ENCODE measurements around the gene COL13A1.

Gene COL13A1

GRCh38 chr10:69888882-69889584 is 87.3 kb downstream of the COL13A1 start:
- TF ChIP-seq POU6F1 (CRISPR knock-in tag; IDR thresholded peaks at IDR 0.05; ENCODE audit: borderline replicate concordance, low read depth) = no peak
- TF ChIP-seq ZC3H10 (CRISPR knock-in tag; IDR thresholded peaks at IDR 0.05) = no peak
- TF ChIP-seq, protein P1, sequence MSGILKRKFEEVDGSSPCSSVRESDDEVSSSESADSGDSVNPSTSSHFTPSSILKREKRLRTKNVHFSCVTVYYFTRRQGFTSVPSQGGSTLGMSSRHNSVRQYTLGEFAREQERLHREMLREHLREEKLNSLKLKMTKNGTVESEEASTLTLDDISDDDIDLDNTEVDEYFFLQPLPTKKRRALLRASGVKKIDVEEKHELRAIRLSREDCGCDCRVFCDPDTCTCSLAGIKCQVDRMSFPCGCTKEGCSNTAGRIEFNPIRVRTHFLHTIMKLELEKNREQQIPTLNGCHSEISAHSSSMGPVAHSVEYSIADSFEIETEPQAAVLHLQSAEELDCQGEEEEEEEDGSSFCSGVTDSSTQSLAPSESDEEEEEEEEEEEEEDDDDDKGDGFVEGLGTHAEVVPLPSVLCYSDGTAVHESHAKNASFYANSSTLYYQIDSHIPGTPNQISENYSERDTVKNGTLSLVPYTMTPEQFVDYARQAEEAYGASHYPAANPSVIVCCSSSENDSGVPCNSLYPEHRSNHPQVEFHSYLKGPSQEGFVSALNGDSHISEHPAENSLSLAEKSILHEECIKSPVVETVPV (CRISPR knock-in tag; IDR thresholded peaks at IDR 0.05) = no peak
- TF ChIP-seq OSR1 (CRISPR knock-in tag; IDR thresholded peaks at IDR 0.05) = no peak
- no peak for TF ChIP-seq ESRRG (CRISPR knock-in tag; IDR thresholded peaks at IDR 0.05)
- TF ChIP-seq TSHZ2 (CRISPR knock-in tag; IDR thresholded peaks at IDR 0.05) = no peak
- TF ChIP-seq BACH2 (CRISPR knock-in tag; IDR thresholded peaks at IDR 0.05; ENCODE audit: borderline replicate concordance) = no peak
- TF ChIP-seq, protein P2, sequence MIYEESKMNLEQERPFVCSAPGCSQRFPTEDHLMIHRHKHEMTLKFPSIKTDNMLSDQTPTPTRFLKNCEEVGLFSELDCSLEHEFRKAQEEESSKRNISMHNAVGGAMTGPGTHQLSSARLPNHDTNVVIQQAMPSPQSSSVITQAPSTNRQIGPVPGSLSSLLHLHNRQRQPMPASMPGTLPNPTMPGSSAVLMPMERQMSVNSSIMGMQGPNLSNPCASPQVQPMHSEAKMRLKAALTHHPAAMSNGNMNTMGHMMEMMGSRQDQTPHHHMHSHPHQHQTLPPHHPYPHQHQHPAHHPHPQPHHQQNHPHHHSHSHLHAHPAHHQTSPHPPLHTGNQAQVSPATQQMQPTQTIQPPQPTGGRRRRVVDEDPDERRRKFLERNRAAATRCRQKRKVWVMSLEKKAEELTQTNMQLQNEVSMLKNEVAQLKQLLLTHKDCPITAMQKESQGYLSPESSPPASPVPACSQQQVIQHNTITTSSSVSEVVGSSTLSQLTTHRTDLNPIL (CRISPR knock-in tag; IDR thresholded peaks at IDR 0.05; ENCODE audit: low read depth) = no peak
- no peak; the same call in 2 of the 3 replicates for ATAC-seq

GRCh38 chr10:69890065-69890847 is 88.5 kb downstream of the COL13A1 start:
- no peak for ATAC-seq
- TF ChIP-seq, protein P1 (CRISPR knock-in tag; IDR thresholded peaks at IDR 0.05) = no peak
- TF ChIP-seq ESRRG (CRISPR knock-in tag; IDR thresholded peaks at IDR 0.05) = no peak
- no peak for TF ChIP-seq GLIS3 (CRISPR knock-in tag; IDR thresholded peaks at IDR 0.05)
- no peak for TF ChIP-seq ARNTL (CRISPR knock-in tag; IDR thresholded peaks at IDR 0.05; ENCODE audit: borderline replicate concordance, low read depth)
- TF ChIP-seq, protein P2 (CRISPR knock-in tag; IDR thresholded peaks at IDR 0.05; ENCODE audit: low read depth) = no peak
- no peak for TF ChIP-seq SNAI2 (CRISPR knock-in tag; IDR thresholded peaks at IDR 0.05)
- TF ChIP-seq RARB (CRISPR knock-in tag; IDR thresholded peaks at IDR 0.05) = no peak
- TF ChIP-seq TOX (CRISPR knock-in tag; IDR thresholded peaks at IDR 0.05; ENCODE audit: borderline replicate concordance) = no peak
- TF ChIP-seq ZFP3 (CRISPR knock-in tag; IDR thresholded peaks at IDR 0.05) = no peak
- no peak for TF ChIP-seq TSHZ2 (CRISPR knock-in tag; IDR thresholded peaks at IDR 0.05)
- no peak for TF ChIP-seq PATZ1 (CRISPR knock-in tag; IDR thresholded peaks at IDR 0.05; ENCODE audit: borderline replicate concordance)
- TF ChIP-seq OSR1 (CRISPR knock-in tag; IDR thresholded peaks at IDR 0.05) = no peak
- TF ChIP-seq TCF4 (CRISPR knock-in tag; IDR thresholded peaks at IDR 0.05; ENCODE audit: borderline replicate concordance) = no peak
- TF ChIP-seq CSDC2 (CRISPR knock-in tag; IDR thresholded peaks at IDR 0.05) = no peak
- no peak for TF ChIP-seq POU6F1 (CRISPR knock-in tag; IDR thresholded peaks at IDR 0.05; ENCODE audit: borderline replicate concordance, low read depth)
- no peak for TF ChIP-seq ZNF565 (CRISPR knock-in tag; conservative IDR thresholded peaks at IDR 0.05; ENCODE audit: low read depth)
- TF ChIP-seq ZNF8 (CRISPR knock-in tag; IDR thresholded peaks at IDR 0.05) = no peak

Measured in SK-N-SH treated with all-trans-retinoic acid at 6 μM for 48 hours (cell line).